H7 (cell line): Measurements from ENCODE around the gene GGA1. TPM values are rescaled to one million over a fixed set of nuclear protein-coding genes. Genes with fewer than 3 reads are reported as not detected.

Experiments
- DNase-seq: peaks from one replicate; pipeline ENCODE4 v3.0.0; 2012
- H3K27me3 ChIP-seq: 2 replicates; pipeline ENCODE4 v1.6.0; 2011; ENCODE audit warnings: mild to moderate bottlenecking, low read length; ENCODE audit not compliant: control insufficient read depth, insufficient read depth
- H3K36me3 ChIP-seq: replicated peaks from 2 replicates; pipeline ENCODE4 v1.5.1; 2011; ENCODE audit warnings: low read length; ENCODE audit not compliant: control insufficient read depth, insufficient read depth
- H3K4me3 ChIP-seq: 2 replicates; pipeline ENCODE4 v1.5.1; 2011; ENCODE audit warnings: low read depth, mild to moderate bottlenecking, control low read depth, low read length, moderate library complexity; ENCODE audit not compliant: insufficient read depth
- total RNA-seq: library from RNA; depleted of rRNA; stranded (reverse); fragments of >200 nt; shearing (Covaris generic); gene quantifications from 2 replicates; pipeline ENCODE4 v1.2.3, GENCODE V29; 2014

The GGA1 gene
- total RNA-seq, 1 experiment from 2014 or later = 67.9 TPM

- peak; percentile 77 for DNase-seq
- peak overlapping the region; percentile 86 for H3K4me3 ChIP-seq
Measured at GRCh38 chr22:37657590-37658132, 49.0 kb downstream of the GGA1 start.

GRCh38 chr22:37658133-37659065 lies 49.8 kb downstream of the GGA1 start, which contains the start of gene PDXP:
Gene PDXP (plus strand): TSS chr22:37658723. CDS start chr22:37658783, 60 bp downstream.
- peak; percentile 99 for DNase-seq
- H3K4me3 ChIP-seq = peak within 1 kb of the TSS; percentile 86
- peaks cover 4% of the 10 kb centered on the region for H3K36me3 ChIP-seq
- H3K27me3 ChIP-seq = no peaks in the 10 kb centered on the region

More at GRCh38 chr22:37657590-37658132, 49.0 kb downstream of the GGA1 start:
- Histone ChIP-seq H3K27me3 (no peaks in the 10 kb centered on the region), H3K36me3 (peaks cover 8% of the 10 kb centered on the region)

GRCh38 chr22:37659066-37659896 lies 50.6 kb downstream of the GGA1 start:
- peak overlapping the region; percentile 86 for H3K4me3 ChIP-seq
- no peaks in the 10 kb centered on the region for H3K27me3 ChIP-seq
- DNase-seq = no peak

GRCh38 chr22:37659897-37660708 lies 51.5 kb downstream of the GGA1 start:
- Histone ChIP-seq H3K27me3 (no peaks in the 10 kb centered on the region), H3K36me3 (no peaks in the 10 kb centered on the region; the same call in 1 of the 2 replicates), H3K4me3 (peak overlapping the region; percentile 86)
- DNase-seq = no peak

More at GRCh38 chr22:37659066-37659896, 50.6 kb downstream of the GGA1 start:
- H3K36me3 ChIP-seq = no peaks in the 10 kb centered on the region; the same call in none of the 2 replicates

- Histone ChIP-seq H3K27me3 (no peaks in the 10 kb centered on the region), H3K4me3 (no peak overlapping the region), H3K36me3 (peaks cover 2% of the 10 kb centered on the region; the same call in 1 of the 2 replicates)
- DNase-seq = no peak
Measured at GRCh38 chr22:37660709-37661045, 52.0 kb downstream of the GGA1 start.

GRCh38 chr22:37661160-37661924 lies 52.7 kb downstream of the GGA1 start:
- Histone ChIP-seq H3K27me3 (no peaks in the 10 kb centered on the region), H3K36me3 (peaks cover 4% of the 10 kb centered on the region), H3K4me3 (no peak overlapping the region)
- DNase-seq = no peak

- no peak for DNase-seq
- Histone ChIP-seq H3K4me3 (no peak overlapping the region), H3K36me3 (peaks cover 4% of the 10 kb centered on the region), H3K27me3 (no peaks in the 10 kb centered on the region)
Measured at GRCh38 chr22:37662039-37662438, 53.4 kb downstream of the GGA1 start.

GRCh38 chr22:37663521-37664140 lies 55.0 kb downstream of the GGA1 start:
- Histone ChIP-seq H3K4me3 (no peak overlapping the region), H3K36me3 (peaks cover 4% of the 10 kb centered on the region), H3K27me3 (no peaks in the 10 kb centered on the region)
- no peak for DNase-seq

GRCh38 chr22:37664249-37665101 lies 55.8 kb downstream of the GGA1 start:
- no peak for DNase-seq
- Histone ChIP-seq H3K27me3 (no peaks in the 10 kb centered on the region), H3K4me3 (no peak overlapping the region), H3K36me3 (peaks cover 4% of the 10 kb centered on the region)

- no peak for DNase-seq
- Histone ChIP-seq H3K27me3 (no peaks in the 10 kb centered on the region), H3K4me3 (no peak overlapping the region), H3K36me3 (peaks cover 4% of the 10 kb centered on the region)
Measured at GRCh38 chr22:37665487-37665886, 56.9 kb downstream of the GGA1 start.

- H3K27me3 ChIP-seq = no peaks in the 10 kb centered on the region
- DNase-seq = no peak
- H3K36me3 ChIP-seq = peaks cover 4% of the 10 kb centered on the region
- H3K4me3 ChIP-seq = no peak overlapping the region
Measured at GRCh38 chr22:37669586-37669985, 61.0 kb downstream of the GGA1 start.

GRCh38 chr22:37672206-37672919 lies 63.7 kb downstream of the GGA1 start:
- Histone ChIP-seq H3K27me3 (no peaks in the 10 kb centered on the region), H3K36me3 (no peaks in the 10 kb centered on the region), H3K4me3 (no peak overlapping the region)
- no peak for DNase-seq
